Fibroblast of skin of scalp (primary cell): Measurements from ENCODE around the gene GUSB. TPM values are rescaled to one million over a fixed set of nuclear protein-coding genes. Genes with fewer than 3 reads are reported as not detected.
"Not testable (repeated sequence)": the region's sequence is repeated elsewhere in the genome, so short reads cannot be mapped to it uniquely, and the experiment has no call there.

Experiments
- DNase-seq: peaks from one replicate; pipeline ENCODE4 v3.0.0-alpha.2; 2013
- polyA plus RNA-seq, 2 experiments: library from polyadenylated mRNA; unstranded; fragments of 120-200 nt; gene quantifications; one replicate each; pipeline ENCODE4 v1.2.1, GENCODE V29; 2013; ENCODE audit not compliant: insufficient read length in 2 of 2

Gene GUSB
- 35.5 TPM for polyA plus RNA-seq (2013, experiment 1 of 2; ENCODE audit: insufficient read length)
- 35.1 TPM for polyA plus RNA-seq (2013, experiment 2 of 2; ENCODE audit: insufficient read length)

GRCh38 chr7:65981965-65982792, at the start of gene GUSB:
Gene GUSB (minus strand): TSS chr7:65982213. CDS start chr7:65982183, 30 bp downstream.
- DNase-seq: peak; percentile 91

- DNase-seq: not testable (repeated sequence)
Measured at GRCh38 chr7:66028342-66028741, 46.3 kb upstream of the GUSB start.

- peak; percentile 19 for DNase-seq
Measured at GRCh38 chr7:66016131-66016461, 34.1 kb upstream of the GUSB start.

- DNase-seq: no peak
Measured at GRCh38 chr7:66015440-66016130, 33.6 kb upstream of the GUSB start.

- peak; percentile 38 for DNase-seq
Measured at GRCh38 chr7:66013938-66014337, 31.9 kb upstream of the GUSB start.

- DNase-seq: no peak
Measured at GRCh38 chr7:66007232-66007631, 25.2 kb upstream of the GUSB start.

- DNase-seq: not testable (repeated sequence)
Measured at GRCh38 chr7:66005115-66005671, 23.2 kb upstream of the GUSB start.

GRCh38 chr7:66000823-66001417, 18.9 kb upstream of the GUSB start:
- DNase-seq: not testable (repeated sequence)

- not testable (repeated sequence) for DNase-seq
Measured at GRCh38 chr7:65994984-65995383, 13.0 kb upstream of the GUSB start.

- no peak for DNase-seq
Measured at GRCh38 chr7:65992526-65992925, 10.5 kb upstream of the GUSB start.

GRCh38 chr7:65991829-65992228, 9.8 kb upstream of the GUSB start:
- DNase-seq: not testable (repeated sequence)

GRCh38 chr7:65989694-65990080, 7.7 kb upstream of the GUSB start:
- no peak for DNase-seq

GRCh38 chr7:65988503-65988902, 6.5 kb upstream of the GUSB start:
- DNase-seq: not testable (repeated sequence)

- DNase-seq: no peak
Measured at GRCh38 chr7:65988084-65988483, 6.1 kb upstream of the GUSB start.

GRCh38 chr7:65983965-65984658, 2.1 kb upstream of the GUSB start:
- DNase-seq: no peak

GRCh38 chr7:65980478-65981250, 1.3 kb downstream of the GUSB start:
- no peak for DNase-seq

- no peak for DNase-seq
Measured at GRCh38 chr7:65979583-65980477, 2.2 kb downstream of the GUSB start.

- DNase-seq: no peak
Measured at GRCh38 chr7:65978891-65979582, 3.0 kb downstream of the GUSB start.

GRCh38 chr7:65976659-65977196, 5.3 kb downstream of the GUSB start:
- DNase-seq: no peak
